Cortex of kidney (tissue), 1 donor: Measurements from ENCODE around the gene SYT17.

Experiments used
- DNase-seq: peaks from one replicate; lab custom pipeline; 2025; lab: John Stamatoyannopoulos, UW

SYT17 gene

DNA sequence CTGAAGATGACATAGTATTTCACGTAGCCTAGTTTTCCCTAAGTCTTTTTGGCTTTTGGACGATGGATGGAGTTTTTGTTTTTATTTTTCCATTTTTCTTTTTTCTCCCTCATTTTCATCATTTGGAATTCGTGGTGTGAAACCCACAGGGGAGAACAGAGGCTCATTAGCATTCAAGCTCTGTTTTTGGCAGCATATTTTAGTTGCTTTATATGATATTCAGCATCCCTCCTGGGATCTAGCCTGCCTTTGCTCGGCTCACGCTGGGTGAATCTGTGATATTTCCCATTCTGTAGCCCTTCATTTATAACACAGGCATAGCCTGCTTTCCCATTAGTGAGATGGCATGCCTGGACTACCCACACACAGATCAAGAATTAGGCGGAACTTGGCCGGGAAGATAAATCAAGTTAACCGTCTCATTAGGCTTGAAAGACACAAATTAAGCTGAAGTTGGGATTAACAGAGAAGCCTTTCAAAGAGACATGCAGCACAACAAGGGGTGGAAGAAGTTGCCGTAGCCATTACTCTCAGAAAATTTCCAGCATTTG, 97.4 kb downstream of the SYT17 start:
- DNase-seq, result no peak

DNA sequence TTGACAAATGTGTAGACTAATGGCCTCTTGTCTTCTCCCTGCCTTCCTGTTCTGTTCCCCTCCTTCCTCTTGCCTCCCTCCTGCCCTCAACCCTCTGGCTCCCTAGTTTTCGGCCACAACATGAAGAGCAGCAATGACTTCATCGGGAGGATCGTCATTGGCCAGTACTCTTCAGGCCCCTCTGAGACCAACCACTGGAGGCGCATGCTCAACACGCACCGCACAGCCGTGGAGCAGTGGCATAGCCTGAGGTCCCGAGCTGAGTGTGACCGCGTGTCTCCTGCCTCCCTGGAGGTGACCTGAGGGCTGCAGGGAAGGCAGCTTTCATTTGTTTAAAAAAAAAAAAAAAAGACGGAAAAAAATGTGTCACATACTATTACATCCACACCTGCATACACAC, 98.7 kb downstream of the SYT17 start:
- no peak for DNase-seq

DNA sequence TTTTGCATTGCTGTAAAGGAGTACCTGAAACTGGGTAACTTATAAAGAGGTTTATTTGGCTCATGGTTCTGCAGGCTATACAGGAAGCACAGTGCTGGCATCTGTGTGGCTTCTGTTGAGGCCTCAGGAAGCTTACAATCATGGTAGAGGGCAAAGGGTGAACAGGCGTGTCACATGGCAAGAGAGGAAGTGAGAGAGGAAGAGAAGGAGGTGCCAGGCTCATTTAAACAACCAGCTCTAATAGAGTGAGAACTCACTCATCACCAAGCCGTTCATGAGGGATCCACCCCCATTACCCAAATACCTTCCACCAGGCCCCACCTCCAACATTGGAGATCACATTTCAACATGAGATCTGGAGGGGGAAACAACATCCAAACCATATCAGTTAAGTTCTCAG, 101.1 kb downstream of the SYT17 start:
- no peak for DNase-seq

DNA sequence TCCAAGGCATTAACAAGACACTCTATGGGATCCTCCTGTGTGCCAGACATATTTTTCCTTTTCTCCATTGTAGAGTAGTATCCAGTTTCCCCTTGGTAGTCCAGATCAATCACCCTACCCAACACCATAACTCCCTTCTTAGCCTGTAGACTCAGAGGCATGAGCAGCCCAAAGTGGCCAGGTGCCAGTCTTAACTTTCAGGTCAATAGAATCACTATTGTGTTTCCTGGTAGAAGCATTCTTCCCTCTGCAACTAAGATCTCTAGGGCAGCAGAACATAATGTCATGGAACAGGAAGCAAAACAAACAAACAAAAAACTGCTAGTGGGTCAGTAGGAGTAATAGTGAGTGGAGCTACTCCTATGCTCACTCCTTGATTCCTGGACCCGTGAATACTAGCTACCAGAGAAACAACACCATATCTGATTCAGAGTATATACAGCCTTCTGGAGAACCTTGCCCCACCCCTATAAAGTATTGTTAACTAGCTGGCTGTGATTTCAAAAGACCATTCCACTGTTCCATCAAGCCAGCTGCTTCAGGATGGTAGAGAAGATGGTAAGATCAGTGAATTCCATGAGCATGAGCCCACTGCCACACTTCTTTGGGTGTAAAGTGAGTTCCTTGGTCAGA, 106.2 kb downstream of the SYT17 start:
- no peak for DNase-seq

DNA sequence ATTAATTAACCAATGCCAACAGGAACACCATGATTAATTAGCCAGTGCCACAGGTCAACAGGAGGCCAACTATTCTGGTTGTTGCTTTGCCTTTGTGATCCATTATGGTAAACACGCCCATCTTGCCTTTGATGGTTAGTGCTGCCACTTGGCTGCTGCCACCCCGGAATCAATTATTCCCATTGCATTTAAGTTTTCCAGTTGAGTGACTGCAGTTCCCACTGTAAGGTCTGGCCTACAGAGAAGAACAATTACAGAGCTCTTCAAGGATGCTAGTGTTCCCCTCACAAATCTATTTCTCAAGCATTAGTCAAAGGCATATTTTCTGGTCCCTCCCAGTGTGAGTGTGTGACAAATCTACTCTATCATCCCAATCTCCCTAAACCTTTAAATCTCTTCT, 110.4 kb downstream of the SYT17 start:
- DNase-seq, result no peak

DNA sequence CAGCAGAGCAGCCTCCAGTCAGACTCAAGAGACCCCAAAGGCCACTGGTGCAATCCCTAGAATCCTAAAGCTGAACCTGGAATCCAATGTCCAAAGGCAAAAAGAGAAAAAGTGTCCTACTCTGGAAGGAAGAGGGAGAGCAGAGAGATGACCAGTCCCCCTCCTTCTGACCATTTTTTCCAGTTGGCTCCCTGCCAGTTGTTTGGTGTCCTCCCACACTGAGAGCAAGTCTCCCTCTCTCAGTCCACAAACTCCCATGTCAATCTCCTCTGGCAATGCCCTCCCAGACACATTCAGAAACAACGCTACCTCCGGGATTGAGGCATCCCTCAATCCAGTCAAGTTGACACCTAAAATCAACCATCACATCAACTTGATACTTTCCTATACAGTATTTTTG, 113.2 kb downstream of the SYT17 start:
- no peak for DNase-seq

DNA sequence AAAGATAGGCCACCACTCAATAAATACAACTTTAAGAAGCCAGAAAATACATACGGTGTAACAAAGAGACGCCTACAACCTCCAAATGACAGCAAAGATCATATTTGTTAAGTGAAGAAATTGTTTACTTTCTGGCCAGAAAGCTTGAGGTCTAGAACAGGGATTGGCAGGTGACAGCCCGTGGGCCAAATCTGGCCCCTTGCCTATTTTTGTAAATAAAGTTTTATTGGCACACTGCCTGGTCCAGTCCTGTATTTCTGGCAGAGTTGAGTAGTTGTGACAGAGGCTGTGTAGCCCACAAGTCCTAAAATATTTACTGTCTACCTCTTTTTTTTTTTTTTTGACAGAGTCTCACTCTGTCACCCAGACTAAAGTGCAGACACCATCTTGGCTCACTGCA, 114.1 kb downstream of the SYT17 start:
- no peak for DNase-seq

DNA sequence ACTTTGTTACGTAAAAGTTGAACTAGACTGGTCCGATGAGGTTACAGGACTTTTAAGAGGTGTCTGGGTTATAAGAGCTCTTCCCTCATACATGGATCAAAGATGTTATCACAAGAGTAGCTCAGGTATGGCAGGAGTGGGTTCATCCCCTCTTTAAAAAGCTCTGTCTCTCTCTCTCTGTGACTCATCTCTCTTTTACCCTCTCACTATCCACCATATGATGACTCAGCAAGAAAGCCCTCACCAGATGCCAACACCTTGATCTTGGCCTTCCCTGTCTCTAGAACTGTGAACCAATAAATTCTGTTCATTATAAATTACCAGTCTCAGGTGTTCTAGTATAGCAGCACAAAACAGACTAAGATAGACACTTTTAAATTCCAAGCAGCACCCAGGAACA, 115.6 kb downstream of the SYT17 start:
- DNase-seq, result no peak

DNA sequence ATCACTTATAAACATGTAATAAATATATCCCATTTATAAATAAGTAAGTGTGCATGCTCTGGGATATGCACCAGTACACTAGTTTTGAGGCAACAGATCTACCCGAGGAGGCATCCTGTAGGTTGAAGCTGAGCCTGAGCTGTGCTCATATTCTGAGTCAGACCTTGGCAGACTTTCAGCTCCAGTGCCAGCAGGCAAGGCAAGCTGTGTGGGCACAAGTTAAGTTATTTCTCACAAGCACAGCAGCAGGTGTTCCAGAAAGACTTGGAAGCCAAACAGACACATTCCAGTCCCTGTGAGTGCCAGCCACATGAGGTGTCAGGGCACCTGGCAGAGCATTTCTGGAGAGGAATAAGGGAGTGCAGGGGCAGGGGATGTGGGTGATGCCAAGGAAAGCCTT, 116.2 kb downstream of the SYT17 start:
- DNase-seq, result no peak

DNA sequence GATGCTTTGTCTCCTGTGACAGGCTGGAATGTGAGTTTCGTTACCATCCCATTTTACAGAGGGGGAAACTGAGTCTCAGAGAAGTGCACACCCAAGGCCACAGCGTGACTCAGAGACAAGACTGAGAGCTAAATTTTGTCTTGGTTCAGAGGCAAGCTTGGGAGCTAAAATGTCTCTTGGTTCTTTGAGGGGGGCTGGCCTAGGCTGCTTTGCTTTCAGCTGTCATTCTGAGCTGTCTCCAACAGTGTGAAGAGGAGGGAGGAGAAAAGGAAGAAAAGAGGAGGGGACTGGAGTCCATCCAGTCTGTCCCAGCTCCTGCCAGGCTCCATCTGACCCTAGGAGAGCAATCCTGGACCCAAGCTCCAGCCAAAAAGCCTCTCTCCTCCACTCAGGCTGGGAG, 117.4 kb downstream of the SYT17 start, which contains the start of gene CLEC19A:
Gene CLEC19A, plus strand, starts transcription at position 301 of the 400 bp plus-strand sequence. CDS start 121 bp downstream, outside the sequence.
- no peak for DNase-seq

DNA sequence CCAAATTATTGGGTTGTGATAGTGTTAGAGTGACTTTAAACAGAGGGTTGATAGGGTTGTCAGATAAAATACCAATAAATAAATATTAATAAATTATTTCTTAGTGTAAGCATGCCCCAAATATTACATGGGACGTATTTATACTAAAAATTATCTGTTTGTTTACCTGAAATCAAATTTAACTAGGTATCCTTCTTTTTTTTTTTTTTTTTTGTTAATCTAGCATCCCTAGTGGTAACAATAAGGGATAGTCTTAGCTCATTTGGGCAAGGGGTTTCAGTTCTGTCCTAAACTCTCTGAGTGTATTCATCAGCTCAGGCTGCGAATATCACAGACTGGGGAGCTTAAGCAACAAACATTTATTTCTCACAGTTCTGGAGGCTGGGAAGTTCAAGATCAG, 118.8 kb downstream of the SYT17 start:
- no peak for DNase-seq

DNA sequence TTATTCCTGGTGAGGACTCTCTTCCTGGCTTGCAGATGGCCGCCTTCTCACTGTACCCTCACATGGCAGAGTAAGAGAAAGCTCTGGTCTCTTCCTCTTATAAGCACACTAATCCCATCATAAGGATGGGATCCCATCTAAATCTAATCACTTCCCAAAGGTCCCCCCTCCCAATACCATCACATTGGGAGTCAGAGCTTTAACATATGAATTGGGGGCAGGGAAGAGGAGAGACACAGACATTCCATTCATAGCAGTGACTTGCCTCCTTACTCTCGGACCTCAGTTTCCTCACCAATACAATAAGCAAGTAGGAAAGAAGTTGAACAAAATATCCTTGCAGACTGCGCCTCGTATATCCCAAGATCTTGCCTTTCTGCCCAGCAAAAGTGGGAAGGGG, 119.2 kb downstream of the SYT17 start:
- DNase-seq, result no peak

DNA sequence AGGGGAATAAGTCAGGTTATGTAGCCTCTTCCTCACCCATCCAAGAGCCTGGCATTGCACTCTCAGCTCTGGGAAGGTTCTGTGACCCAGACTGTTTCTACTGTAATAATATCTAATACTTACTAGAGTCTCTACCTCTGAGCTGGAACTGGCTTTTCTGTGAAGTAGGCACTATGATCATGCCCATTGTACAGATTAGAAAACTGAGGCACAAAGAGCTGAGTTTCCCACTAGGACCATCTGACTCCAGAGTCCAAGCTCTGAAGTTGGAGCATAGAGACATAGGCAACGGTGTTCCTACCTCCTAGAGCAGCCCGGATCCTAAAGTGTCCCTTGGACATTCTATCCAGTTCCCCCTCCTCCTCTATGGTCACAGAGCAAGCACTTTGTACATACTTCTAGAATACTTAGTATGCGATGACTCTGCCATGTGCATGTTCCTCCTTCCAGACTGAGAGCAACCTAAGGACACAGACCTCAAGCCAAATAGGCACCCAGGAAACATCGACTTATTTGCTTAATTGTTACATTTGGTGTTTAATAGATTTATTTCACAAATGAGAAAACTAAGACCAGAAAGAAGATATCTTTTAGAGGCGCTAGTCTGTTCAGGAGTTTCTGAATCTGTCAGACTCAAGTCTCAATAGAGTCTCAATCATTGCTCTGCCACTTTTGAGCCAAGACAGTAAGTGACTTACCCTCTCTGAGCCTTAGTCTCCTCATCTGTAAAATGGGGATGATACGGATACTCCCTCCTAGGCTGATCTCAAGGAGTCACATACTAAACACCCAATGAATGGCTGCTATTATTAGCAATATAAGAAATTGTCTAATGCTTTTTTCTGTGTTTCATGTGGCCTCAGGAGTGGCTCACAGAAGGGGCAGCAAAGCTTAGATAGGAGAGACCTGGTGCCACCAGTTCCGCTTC, 121.1 kb downstream of the SYT17 start:
- no peak for DNase-seq

DNA sequence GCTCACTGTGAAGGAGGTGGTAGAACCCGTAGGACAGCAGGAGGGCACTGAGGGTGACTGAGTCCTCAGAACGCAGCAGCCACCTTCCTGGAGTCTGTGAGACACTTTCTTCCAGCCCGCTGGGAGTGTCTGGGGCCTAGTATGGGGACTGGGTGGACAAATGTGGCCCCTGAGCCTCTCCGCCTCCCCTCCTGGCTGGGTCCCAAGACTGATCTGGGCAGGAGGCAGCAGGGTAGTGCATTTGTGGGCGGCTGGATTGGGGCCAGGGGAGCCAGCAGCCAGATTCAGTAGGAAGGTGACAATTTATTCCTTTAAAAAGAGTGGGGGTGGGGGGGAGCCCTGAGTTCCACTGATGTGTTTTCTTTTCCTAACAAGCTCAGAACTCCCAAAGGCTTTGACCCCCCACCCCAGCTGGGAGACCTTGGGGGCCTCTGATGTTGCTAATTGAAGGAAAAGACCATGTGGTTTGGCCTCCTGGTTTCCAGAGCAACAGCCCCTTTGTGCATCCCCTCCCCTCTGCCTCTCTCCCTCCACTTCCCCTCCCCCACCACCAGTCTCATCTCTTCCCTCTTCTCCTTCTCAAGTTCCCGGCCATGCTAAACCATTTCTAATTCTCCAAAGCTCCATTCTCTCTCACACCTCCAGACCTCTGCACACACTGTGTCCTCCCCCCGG, 121.9 kb downstream of the SYT17 start:
- no peak for DNase-seq

DNA sequence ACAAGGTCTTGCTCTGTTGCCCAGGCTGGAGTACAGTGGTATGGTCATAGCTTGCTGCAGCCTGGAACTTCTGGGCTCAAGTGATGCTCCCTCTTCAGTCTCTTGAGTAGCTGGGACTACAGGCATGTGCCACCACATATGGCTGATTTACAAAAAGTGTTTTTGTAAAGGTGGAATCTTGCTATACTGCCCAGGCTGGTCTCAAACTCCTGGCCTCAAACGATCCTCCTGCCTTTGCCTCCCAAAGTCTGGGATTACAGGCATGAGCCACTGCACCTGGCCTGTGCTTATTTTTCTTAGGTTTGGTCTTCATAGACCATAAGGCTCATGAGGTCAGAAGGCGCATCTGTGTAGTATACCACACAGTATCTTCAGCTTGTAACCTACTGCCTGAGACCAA, 122.8 kb downstream of the SYT17 start:
- no peak for DNase-seq

DNA sequence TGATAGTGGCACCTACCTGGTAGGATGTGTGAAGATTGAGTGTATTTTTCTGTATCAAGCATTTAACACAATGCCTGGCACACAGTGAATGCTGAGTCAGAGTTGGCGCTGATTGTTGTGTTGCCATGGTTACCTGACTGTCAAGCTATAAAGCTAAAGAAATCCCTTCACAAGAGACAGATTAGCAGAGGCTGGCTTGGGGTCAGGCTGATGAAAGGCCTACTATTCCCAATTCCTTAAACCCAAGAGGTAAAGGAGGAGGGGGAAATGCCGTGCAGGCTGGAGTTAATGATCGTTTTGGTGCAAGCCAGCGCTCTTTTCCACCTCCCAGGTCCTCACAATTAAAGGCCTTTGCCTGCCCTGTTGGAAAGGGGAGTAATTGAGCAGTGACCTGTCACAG, 123.4 kb downstream of the SYT17 start:
- DNase-seq, result no peak

DNA sequence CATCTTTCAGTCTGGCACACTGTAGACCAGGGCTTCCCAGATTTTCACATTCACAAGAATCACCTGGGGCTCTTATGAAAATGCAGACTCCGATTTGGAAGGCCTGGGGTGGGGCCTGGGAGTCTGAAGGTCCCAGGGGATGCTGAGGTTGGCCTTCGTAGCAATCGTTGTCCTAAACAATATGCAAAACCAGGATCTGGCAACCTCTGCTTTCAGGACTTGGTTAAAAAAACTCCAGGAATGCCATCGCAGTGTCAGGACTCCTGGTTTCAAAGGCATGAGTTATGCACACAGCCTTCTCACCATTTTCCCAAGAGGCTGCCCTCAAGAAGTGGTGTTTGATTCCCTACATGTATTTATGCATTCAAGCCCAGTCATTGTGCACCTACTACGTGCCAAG, 124.1 kb downstream of the SYT17 start:
- DNase-seq, result no peak

DNA sequence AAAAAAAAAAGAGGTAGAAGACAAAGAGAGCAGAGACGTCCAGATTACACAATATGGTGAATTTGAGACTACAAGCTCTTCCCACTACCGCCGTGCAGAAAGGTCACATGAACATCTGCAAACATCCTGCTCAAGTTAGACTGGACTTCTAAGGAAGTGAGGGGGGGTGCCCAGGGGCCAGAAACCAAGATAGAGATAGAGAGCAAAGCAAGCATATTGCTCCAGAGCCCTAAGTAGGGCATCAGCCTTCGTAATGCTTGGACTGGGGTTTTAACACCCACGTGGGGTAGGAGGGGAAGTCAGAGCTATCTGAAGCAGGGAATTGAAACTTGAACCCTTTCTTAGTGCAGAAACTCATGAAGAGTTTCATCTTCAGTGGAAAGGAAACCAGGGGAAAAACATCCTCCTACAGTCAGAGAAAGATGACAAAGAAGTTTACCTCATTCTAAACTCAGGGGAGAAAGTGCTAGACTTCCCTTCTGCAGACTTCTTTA, 126.2 kb downstream of the SYT17 start:
- DNase-seq, result no peak

DNA sequence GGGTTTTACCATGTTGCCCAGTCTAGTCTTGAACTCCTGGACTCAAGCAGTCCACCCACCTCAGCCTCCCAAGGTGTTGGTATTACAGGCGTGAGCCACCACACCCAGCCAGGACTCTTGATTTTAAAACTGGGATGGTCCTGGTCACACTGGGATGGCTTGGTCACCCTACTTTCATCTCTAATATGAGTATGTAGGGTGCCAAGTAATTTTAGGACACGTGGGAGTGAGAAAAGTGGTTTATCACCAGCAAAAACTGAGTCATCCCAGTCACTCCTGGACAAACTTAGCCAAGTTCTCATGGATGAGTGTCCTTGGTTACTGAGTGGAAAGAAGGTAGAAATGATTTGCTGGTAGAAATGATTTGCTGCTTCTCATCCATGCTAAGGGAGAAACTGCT, 127.4 kb downstream of the SYT17 start:
- DNase-seq, result no peak

DNA sequence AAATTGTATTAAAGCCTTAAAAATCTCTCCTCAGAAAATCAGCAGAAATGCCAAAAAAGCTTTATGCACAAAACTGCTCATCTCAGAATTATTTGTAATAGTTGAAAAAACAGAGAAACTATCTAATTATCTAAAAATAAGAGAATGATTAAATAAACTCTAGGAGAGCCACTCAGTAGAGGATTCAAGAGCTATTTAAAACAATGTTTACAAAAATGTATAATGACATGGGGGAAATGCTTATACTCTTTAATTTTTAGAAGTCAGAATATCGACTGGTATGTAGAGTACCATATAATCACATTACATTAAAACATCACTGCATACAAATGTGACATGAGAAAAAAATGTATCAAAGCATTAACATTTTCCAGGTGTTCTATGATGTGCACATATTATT, 129.4 kb downstream of the SYT17 start:
- no peak for DNase-seq

DNA sequence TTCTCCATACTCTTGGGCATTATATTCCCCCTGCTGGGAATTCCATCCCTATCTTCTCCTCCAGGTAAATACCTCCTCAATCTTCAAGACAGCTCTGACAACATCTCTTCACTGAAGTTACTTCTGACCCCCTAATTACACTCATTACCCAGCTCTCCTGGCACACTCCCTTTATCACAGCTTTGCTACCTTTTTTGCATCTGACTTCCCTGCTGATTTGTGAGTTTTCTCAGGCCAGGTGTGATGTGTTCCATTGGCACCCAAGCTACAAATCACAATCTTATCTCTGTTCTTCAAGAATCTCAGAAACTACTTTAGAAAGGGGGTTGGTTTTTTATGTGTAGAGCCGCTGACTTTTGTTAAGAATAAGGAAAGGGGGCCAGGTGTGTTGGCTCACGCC, 131.5 kb downstream of the SYT17 start:
- DNase-seq, result no peak

DNA sequence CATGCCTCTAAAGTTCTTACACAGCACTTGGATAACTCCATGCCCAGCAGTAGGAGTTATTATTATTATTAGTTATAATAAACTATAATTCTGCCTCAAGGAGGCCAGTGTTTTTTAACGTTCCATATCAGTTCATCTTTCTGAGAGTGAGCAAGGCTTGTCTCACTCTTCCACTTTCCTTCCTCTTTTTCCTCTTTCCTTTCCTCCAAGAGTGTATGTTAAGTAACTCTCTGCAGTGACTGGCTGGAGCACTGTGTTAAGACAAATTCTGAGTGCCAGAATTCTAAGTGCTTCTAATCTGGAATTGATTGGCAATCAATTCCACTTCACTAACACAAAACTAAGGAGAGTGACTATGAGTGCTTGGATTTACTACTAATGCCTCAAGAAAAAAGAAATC, 133.9 kb downstream of the SYT17 start:
- DNase-seq, result no peak
